ENCODE measurements around the gene GPR132. TPM values are rescaled to one million over a fixed set of nuclear protein-coding genes. Genes with fewer than 3 reads are reported as not detected.

The GPR132 gene
- total RNA-seq, 1 experiment from 2014 or later, result 0.08 TPM

GRCh38 chr14:105063056-105063455, 2.2 kb downstream of the GPR132 start:
- Histone ChIP-seq H3K27ac (ENCODE audit: low read length) (no peak overlapping the region), H3K36me3 (ENCODE audit: control insufficient read depth, insufficient read depth, low read length) (no peaks in the 10 kb centered on the region), H3K27me3 (ENCODE audit: control insufficient read depth, insufficient read depth, low read length) (no peaks in the 10 kb centered on the region), H3K4me3 (ENCODE audit: low read depth in 2 of 2, low read length in 2 of 2) (no peak overlapping the region), H3K9me3 (ENCODE audit: control insufficient read depth, insufficient read depth, low read depth, low read length) (no peaks in the 10 kb centered on the region), H3K4me1 (ENCODE audit: control insufficient read depth, insufficient read depth, low read length) (no peaks in the 10 kb centered on the region)
- intact Hi-C loops (cut with micrococcal nuclease; ENCODE audit: unreplicated experiment), result no loop called here
- in situ Hi-C loops (cut with HindIII; ENCODE audit: low pct_unique_long_range_greater_than_20kb, low sequenced_read_pairs), result no loop called here
- ChIA-PET CTCF (interaction anchor here (0.5 to 0.6 kb wide), 2 partner anchors 45 to 249 kb away, joined by 3 to 8 read pairs; no protein-coding TSS in a partner anchor), POLR2A (no interaction called here)
- TF ChIP-seq CTCF (IDR thresholded peaks at IDR 0.05), result no peak
- TF ChIP-seq POLR2AphosphoS5 (IDR thresholded peaks at IDR 0.05; ENCODE audit: low read depth, low read length), result no peak
- TF ChIP-seq TCF7L2 (IDR thresholded peaks at IDR 0.05; ENCODE audit: low read depth, low read length), result no peak
- no peak for TF ChIP-seq SIN3A (IDR thresholded peaks at IDR 0.05; ENCODE audit: borderline replicate concordance, insufficient read depth, low read depth, low read length)
- no peak for TF ChIP-seq REST (IDR thresholded peaks at IDR 0.05; ENCODE audit: insufficient read depth in 1 of 2, low read depth in 2 of 2, low read length in 1 of 2)
- DNase-seq (ENCODE audit: low read depth, low spot score) (no peak), ATAC-seq (no peak)
- no TSS peak for BruUV-seq (replicated peaks)

- DNase-seq (ENCODE audit: low read depth, low spot score) (no peak), ATAC-seq (no peak)
- intact Hi-C loops (cut with micrococcal nuclease; ENCODE audit: unreplicated experiment) (no loop called here), in situ Hi-C loops (cut with HindIII; ENCODE audit: low pct_unique_long_range_greater_than_20kb, low sequenced_read_pairs) (no loop called here)
- CTCF ChIA-PET, result no interaction called here
- H3K27me3 ChIP-seq (ENCODE audit: control insufficient read depth, insufficient read depth, low read length), result no peaks in the 10 kb centered on the region
- POLR2A ChIA-PET, result interaction anchor here (0.7 kb wide), 1 partner anchor 41 kb away, joined by 7 read pairs; the partner anchor contains the start of gene CDCA4
- H3K27ac ChIP-seq (ENCODE audit: low read length), result no peak overlapping the region
- H3K4me1 ChIP-seq (ENCODE audit: control insufficient read depth, insufficient read depth, low read length), result no peaks in the 10 kb centered on the region
- no peak for TF ChIP-seq POLR2AphosphoS5 (IDR thresholded peaks at IDR 0.05; ENCODE audit: low read depth, low read length)
- no peak for TF ChIP-seq SIN3A (IDR thresholded peaks at IDR 0.05; ENCODE audit: borderline replicate concordance, insufficient read depth, low read depth, low read length)
- TF ChIP-seq TCF7L2 (IDR thresholded peaks at IDR 0.05; ENCODE audit: low read depth, low read length), result no peak
- TF ChIP-seq REST (IDR thresholded peaks at IDR 0.05; ENCODE audit: insufficient read depth in 1 of 2, low read depth in 2 of 2, low read length in 1 of 2), result no peak
- TF ChIP-seq CTCF (IDR thresholded peaks at IDR 0.05), result no peak
- BruUV-seq (replicated peaks), result no TSS peak
- no peak overlapping the region for H3K4me3 ChIP-seq (ENCODE audit: low read depth in 2 of 2, low read length in 2 of 2)
- no peaks in the 10 kb centered on the region for H3K36me3 ChIP-seq (ENCODE audit: control insufficient read depth, insufficient read depth, low read length)
- no peaks in the 10 kb centered on the region for H3K9me3 ChIP-seq (ENCODE audit: control insufficient read depth, insufficient read depth, low read depth, low read length)
Measured at GRCh38 chr14:105062048-105062433, 3.2 kb downstream of the GPR132 start.
